Transverse colon (tissue), 3 donors: ENCODE results near the gene CDH18.

Experiments
- POLR2A ChIP-seq: fragments of 450-650 bp; IDR thresholded peaks from one replicate; pipeline ENCODE4 v1.6.1; 2016; ENCODE audit warnings: antibody characterized with exemption, mild to moderate bottlenecking, moderate library complexity
- TF ChIP-seq, protein P1 (sequence below), 5 experiments: fragments of 200-600 bp in 3 of 5; fragments of 450-650 bp in 2 of 5; sonication (generic) in 3 of 5; IDR thresholded peaks; 1 replicate in 2 of 5; 2 replicates in 3 of 5; pipeline ENCODE4 v1.5.1; 2016 to 2017; ENCODE audit warnings: antibody characterized with exemption in 5 of 5, inconsistent platforms in 3 of 5, mild to moderate bottlenecking in 2 of 5, moderate library complexity in 1 of 5

DNA sequence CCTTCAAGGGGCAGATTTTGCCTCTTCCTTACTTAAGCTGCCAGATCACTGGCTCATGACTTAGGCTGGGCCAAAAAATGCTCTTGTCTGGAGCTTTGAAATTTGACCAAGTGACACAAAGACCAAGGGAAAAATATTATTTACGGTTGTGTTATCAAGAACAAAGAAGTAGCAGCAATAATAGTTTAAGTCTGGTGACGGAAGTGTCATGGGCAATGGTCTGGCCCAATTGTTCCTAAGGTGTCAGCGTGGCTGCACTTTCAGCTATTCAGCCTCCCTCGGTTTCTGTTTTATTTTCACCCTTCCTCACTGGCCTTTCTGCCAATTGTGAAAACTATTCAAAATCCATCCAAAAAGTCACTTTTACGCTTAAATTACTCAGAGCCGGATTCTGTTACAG lies 185.3 kb downstream of the CDH18 start:
- TF ChIP-seq, protein P1, sequence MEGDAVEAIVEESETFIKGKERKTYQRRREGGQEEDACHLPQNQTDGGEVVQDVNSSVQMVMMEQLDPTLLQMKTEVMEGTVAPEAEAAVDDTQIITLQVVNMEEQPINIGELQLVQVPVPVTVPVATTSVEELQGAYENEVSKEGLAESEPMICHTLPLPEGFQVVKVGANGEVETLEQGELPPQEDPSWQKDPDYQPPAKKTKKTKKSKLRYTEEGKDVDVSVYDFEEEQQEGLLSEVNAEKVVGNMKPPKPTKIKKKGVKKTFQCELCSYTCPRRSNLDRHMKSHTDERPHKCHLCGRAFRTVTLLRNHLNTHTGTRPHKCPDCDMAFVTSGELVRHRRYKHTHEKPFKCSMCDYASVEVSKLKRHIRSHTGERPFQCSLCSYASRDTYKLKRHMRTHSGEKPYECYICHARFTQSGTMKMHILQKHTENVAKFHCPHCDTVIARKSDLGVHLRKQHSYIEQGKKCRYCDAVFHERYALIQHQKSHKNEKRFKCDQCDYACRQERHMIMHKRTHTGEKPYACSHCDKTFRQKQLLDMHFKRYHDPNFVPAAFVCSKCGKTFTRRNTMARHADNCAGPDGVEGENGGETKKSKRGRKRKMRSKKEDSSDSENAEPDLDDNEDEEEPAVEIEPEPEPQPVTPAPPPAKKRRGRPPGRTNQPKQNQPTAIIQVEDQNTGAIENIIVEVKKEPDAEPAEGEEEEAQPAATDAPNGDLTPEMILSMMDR (IDR thresholded peaks at IDR 0.05) = no peak
- no peak for TF ChIP-seq POLR2A
